Activated CD4-positive, alpha-beta T cell treated with anti-CD3 and anti-CD28 coated beads, Interleukin-2, amount 10 ng/mL, durations not matched to agents 24 days and 14 days (primary cell): ENCODE data around the gene AKAP13. TPM values are rescaled to one million over a fixed set of nuclear protein-coding genes. Genes with fewer than 3 reads are reported as not detected.
"Not testable (repeated sequence)": the region's sequence is repeated elsewhere in the genome, so short reads cannot be mapped to it uniquely, and the experiment has no call there.

Experiments used
- DNase-seq: peaks from one replicate; pipeline ENCODE4 v3.0.0; 2022
- H3K27ac Mint-ChIP-seq: one replicate; pipeline ENCODE4 v1.8.0; 2022; ENCODE audit warnings: mild to moderate bottlenecking, mixed read lengths
- H3K27me3 Mint-ChIP-seq: one replicate; pipeline ENCODE4 v1.8.0; 2022; ENCODE audit warnings: mixed read lengths
- H3K36me3 Mint-ChIP-seq: one replicate; pipeline ENCODE4 v1.8.0; 2022; ENCODE audit warnings: low read depth, mild to moderate bottlenecking, mixed read lengths
- H3K4me1 Mint-ChIP-seq: one replicate; pipeline ENCODE4 v1.8.0; 2021; ENCODE audit warnings: mixed read lengths
- H3K4me3 Mint-ChIP-seq: one replicate; pipeline ENCODE4 v1.8.0; 2022; ENCODE audit warnings: mild to moderate bottlenecking, moderate library complexity, mixed read lengths
- H3K9me3 Mint-ChIP-seq: one replicate; pipeline ENCODE4 v1.8.0; 2021; ENCODE audit warnings: mixed read lengths
- intact Hi-C: fragments of 100-400 bp; cut with micrococcal nuclease; formaldehyde crosslinking; loops from one replicate; pipeline ENCODE4 v1.15.1; 2023
- total RNA-seq: library from RNA; stranded (reverse); gene quantifications from 2 replicates; pipeline ENCODE4 v1.2.3, GENCODE V29; 2022

AKAP13 gene
- total RNA-seq, 1 donor from 2014 or later, result 71.3 TPM

GRCh38 chr15:85463276-85463892 lies 83.0 kb downstream of the AKAP13 start:
- intact Hi-C loops, result no loop called here
- Mint-ChIP-seq H3K36me3 (peaks cover 7% of the 10 kb centered on the region), H3K9me3 (no peaks in the 10 kb centered on the region), H3K27ac (no peak overlapping the region), H3K4me1 (peaks cover 29% of the 10 kb centered on the region), H3K27me3 (no peaks in the 10 kb centered on the region), H3K4me3 (no peak overlapping the region)
- DNase-seq, result no peak

GRCh38 chr15:85463976-85464375 lies 83.6 kb downstream of the AKAP13 start:
- peaks cover 27% of the 10 kb centered on the region for H3K4me1 Mint-ChIP-seq
- intact Hi-C loops, result no loop called here
- DNase-seq, result no peak
- no peaks in the 10 kb centered on the region for H3K27me3 Mint-ChIP-seq
- H3K4me3 Mint-ChIP-seq, result no peak overlapping the region
- no peaks in the 10 kb centered on the region for H3K9me3 Mint-ChIP-seq
- H3K27ac Mint-ChIP-seq, result no peak overlapping the region
- H3K36me3 Mint-ChIP-seq, result peaks cover 7% of the 10 kb centered on the region

GRCh38 chr15:85464471-85464870 lies 84.1 kb downstream of the AKAP13 start:
- DNase-seq, result no peak
- H3K27ac Mint-ChIP-seq, result no peak overlapping the region
- intact Hi-C loops, result no loop called here
- H3K4me1 Mint-ChIP-seq, result peaks cover 27% of the 10 kb centered on the region
- peaks cover 7% of the 10 kb centered on the region for H3K36me3 Mint-ChIP-seq
- no peaks in the 10 kb centered on the region for H3K9me3 Mint-ChIP-seq
- no peaks in the 10 kb centered on the region for H3K27me3 Mint-ChIP-seq
- no peak overlapping the region for H3K4me3 Mint-ChIP-seq

- H3K36me3 Mint-ChIP-seq, result peaks cover 2% of the 10 kb centered on the region
- no peak overlapping the region for H3K27ac Mint-ChIP-seq
- H3K4me1 Mint-ChIP-seq, result peaks cover 27% of the 10 kb centered on the region
- intact Hi-C loops, result no loop called here
- DNase-seq, result no peak
- H3K9me3 Mint-ChIP-seq, result no peaks in the 10 kb centered on the region
- no peak overlapping the region for H3K4me3 Mint-ChIP-seq
- H3K27me3 Mint-ChIP-seq, result no peaks in the 10 kb centered on the region
Observed at GRCh38 chr15:85470563-85471271, 90.3 kb downstream of the AKAP13 start.

- intact Hi-C loops, result no loop called here
- Mint-ChIP-seq H3K4me3 (no peak overlapping the region), H3K9me3 (no peaks in the 10 kb centered on the region), H3K36me3 (no peaks in the 10 kb centered on the region), H3K27ac (no peak overlapping the region), H3K27me3 (no peaks in the 10 kb centered on the region), H3K4me1 (peaks cover 35% of the 10 kb centered on the region)
- no peak for DNase-seq
Observed at GRCh38 chr15:85472349-85472748, 91.9 kb downstream of the AKAP13 start.

- no peak for DNase-seq
- peaks cover 39% of the 10 kb centered on the region for H3K4me1 Mint-ChIP-seq
- no peaks in the 10 kb centered on the region for H3K27me3 Mint-ChIP-seq
- no peak overlapping the region for H3K27ac Mint-ChIP-seq
- peaks cover 3% of the 10 kb centered on the region for H3K36me3 Mint-ChIP-seq
- H3K4me3 Mint-ChIP-seq, result no peak overlapping the region
- H3K9me3 Mint-ChIP-seq, result no peaks in the 10 kb centered on the region
- intact Hi-C loops, result no loop called here
Observed at GRCh38 chr15:85473455-85473854, 93.1 kb downstream of the AKAP13 start.

GRCh38 chr15:85474700-85475316 lies 94.4 kb downstream of the AKAP13 start:
- H3K4me1 Mint-ChIP-seq, result peaks cover 37% of the 10 kb centered on the region
- intact Hi-C loops, result no loop called here
- no peak overlapping the region for H3K27ac Mint-ChIP-seq
- peaks cover 3% of the 10 kb centered on the region for H3K36me3 Mint-ChIP-seq
- no peak for DNase-seq
- no peaks in the 10 kb centered on the region for H3K27me3 Mint-ChIP-seq
- H3K4me3 Mint-ChIP-seq, result no peak overlapping the region
- H3K9me3 Mint-ChIP-seq, result no peaks in the 10 kb centered on the region

- no peaks in the 10 kb centered on the region for H3K27me3 Mint-ChIP-seq
- peaks cover 37% of the 10 kb centered on the region for H3K4me1 Mint-ChIP-seq
- DNase-seq, result no peak
- no peak overlapping the region for H3K4me3 Mint-ChIP-seq
- intact Hi-C loops, result no loop called here
- peaks cover 3% of the 10 kb centered on the region for H3K36me3 Mint-ChIP-seq
- no peaks in the 10 kb centered on the region for H3K9me3 Mint-ChIP-seq
- H3K27ac Mint-ChIP-seq, result no peak overlapping the region
Observed at GRCh38 chr15:85475317-85475701, 94.9 kb downstream of the AKAP13 start.

GRCh38 chr15:85475711-85476110 lies 95.3 kb downstream of the AKAP13 start:
- Mint-ChIP-seq H3K27ac (no peak overlapping the region), H3K4me1 (peaks cover 35% of the 10 kb centered on the region), H3K9me3 (no peaks in the 10 kb centered on the region), H3K36me3 (peaks cover 3% of the 10 kb centered on the region), H3K4me3 (no peak overlapping the region), H3K27me3 (no peaks in the 10 kb centered on the region)
- no peak for DNase-seq
- intact Hi-C loops, result no loop called here

- intact Hi-C loops, result no loop called here
- DNase-seq, result no peak
- Mint-ChIP-seq H3K27ac (no peak overlapping the region), H3K9me3 (no peaks in the 10 kb centered on the region), H3K4me1 (peaks cover 46% of the 10 kb centered on the region), H3K4me3 (no peak overlapping the region), H3K27me3 (no peaks in the 10 kb centered on the region), H3K36me3 (peaks cover 3% of the 10 kb centered on the region)
Observed at GRCh38 chr15:85477061-85477460, 96.7 kb downstream of the AKAP13 start.

GRCh38 chr15:85477730-85478129 lies 97.3 kb downstream of the AKAP13 start:
- Mint-ChIP-seq H3K36me3 (peaks cover 3% of the 10 kb centered on the region), H3K4me1 (peaks cover 49% of the 10 kb centered on the region), H3K9me3 (no peaks in the 10 kb centered on the region), H3K27ac (peak overlapping the region; percentile 50), H3K4me3 (no peak overlapping the region), H3K27me3 (no peaks in the 10 kb centered on the region)
- DNase-seq, result no peak
- intact Hi-C loops, result no loop called here

GRCh38 chr15:85479071-85479647 lies 98.8 kb downstream of the AKAP13 start:
- no peak overlapping the region for H3K27ac Mint-ChIP-seq
- H3K36me3 Mint-ChIP-seq, result peaks cover 3% of the 10 kb centered on the region
- H3K27me3 Mint-ChIP-seq, result no peaks in the 10 kb centered on the region
- no peak overlapping the region for H3K4me3 Mint-ChIP-seq
- no peak for DNase-seq
- intact Hi-C loops, result no loop called here
- H3K9me3 Mint-ChIP-seq, result no peaks in the 10 kb centered on the region
- peaks cover 38% of the 10 kb centered on the region for H3K4me1 Mint-ChIP-seq

- no peaks in the 10 kb centered on the region for H3K9me3 Mint-ChIP-seq
- H3K4me3 Mint-ChIP-seq, result no peak overlapping the region
- H3K36me3 Mint-ChIP-seq, result peaks cover 3% of the 10 kb centered on the region
- no peak overlapping the region for H3K27ac Mint-ChIP-seq
- peaks cover 27% of the 10 kb centered on the region for H3K4me1 Mint-ChIP-seq
- no peaks in the 10 kb centered on the region for H3K27me3 Mint-ChIP-seq
- intact Hi-C loops, result loop anchor here (5.0 kb wide), 1 partner anchor 184 kb away; no protein-coding TSS in a partner anchor
- no peak for DNase-seq
Observed at GRCh38 chr15:85480923-85481322, 100.5 kb downstream of the AKAP13 start.

- H3K4me3 Mint-ChIP-seq, H3K9me3 Mint-ChIP-seq, DNase-seq, H3K36me3 Mint-ChIP-seq, H3K27me3 Mint-ChIP-seq, H3K27ac Mint-ChIP-seq: not testable (repeated sequence)
- H3K4me1 Mint-ChIP-seq, result peaks cover 30% of the 10 kb centered on the region
- intact Hi-C loops, result loop anchor here (5.0 kb wide), 1 partner anchor 184 kb away; no protein-coding TSS in a partner anchor
Observed at GRCh38 chr15:85481543-85481942, 101.1 kb downstream of the AKAP13 start.
